ENCODE data around the gene CPLX4.

The CPLX4 gene, protein sequence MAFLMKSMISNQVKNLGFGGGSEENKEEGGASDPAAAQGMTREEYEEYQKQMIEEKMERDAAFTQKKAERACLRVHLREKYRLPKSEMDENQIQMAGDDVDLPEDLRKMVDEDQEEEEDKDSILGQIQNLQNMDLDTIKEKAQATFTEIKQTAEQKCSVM

DNA sequence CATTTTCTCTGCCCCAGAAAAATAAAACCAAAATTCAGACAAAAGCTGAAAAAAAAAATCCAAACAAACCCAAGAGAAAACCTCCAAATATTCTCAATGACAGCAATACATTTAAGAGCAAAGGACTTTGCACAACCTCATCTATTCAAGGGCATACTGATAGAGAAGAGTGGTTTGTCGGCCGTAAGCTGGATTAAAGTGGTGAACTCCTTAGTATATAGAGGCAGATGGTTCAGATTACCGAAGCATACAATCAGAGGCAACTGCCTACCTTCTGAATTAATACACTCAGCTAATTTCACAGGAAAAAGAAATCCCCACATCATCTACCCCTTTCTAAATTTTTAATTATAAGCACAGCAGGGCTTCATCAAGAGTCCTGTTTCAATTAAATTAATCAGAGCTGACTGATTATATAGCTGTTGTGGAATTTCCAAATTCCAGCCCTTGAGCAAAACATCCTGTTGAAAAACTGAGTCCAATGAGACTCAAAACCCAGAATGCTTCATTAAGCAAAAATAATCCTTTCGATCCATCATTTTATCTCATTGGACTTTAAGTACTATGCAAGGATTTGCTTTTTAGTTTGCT, at the start of gene CPLX4:
Gene CPLX4 (minus strand): TSS at position 190 of the 591 bp plus-strand sequence. CDS start 187 bp downstream, at position 3.
- TF ChIP-seq, protein P1, sequence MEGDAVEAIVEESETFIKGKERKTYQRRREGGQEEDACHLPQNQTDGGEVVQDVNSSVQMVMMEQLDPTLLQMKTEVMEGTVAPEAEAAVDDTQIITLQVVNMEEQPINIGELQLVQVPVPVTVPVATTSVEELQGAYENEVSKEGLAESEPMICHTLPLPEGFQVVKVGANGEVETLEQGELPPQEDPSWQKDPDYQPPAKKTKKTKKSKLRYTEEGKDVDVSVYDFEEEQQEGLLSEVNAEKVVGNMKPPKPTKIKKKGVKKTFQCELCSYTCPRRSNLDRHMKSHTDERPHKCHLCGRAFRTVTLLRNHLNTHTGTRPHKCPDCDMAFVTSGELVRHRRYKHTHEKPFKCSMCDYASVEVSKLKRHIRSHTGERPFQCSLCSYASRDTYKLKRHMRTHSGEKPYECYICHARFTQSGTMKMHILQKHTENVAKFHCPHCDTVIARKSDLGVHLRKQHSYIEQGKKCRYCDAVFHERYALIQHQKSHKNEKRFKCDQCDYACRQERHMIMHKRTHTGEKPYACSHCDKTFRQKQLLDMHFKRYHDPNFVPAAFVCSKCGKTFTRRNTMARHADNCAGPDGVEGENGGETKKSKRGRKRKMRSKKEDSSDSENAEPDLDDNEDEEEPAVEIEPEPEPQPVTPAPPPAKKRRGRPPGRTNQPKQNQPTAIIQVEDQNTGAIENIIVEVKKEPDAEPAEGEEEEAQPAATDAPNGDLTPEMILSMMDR (IDR thresholded peaks at IDR 0.05; ENCODE audit: low read depth, low read length, missing control alignments), result no peak
- DNase-seq (ENCODE audit: low read depth), result no peak
- no peak within 1 kb of the TSS for H3K4me3 ChIP-seq (ENCODE audit: low read depth, low read length)

DNA sequence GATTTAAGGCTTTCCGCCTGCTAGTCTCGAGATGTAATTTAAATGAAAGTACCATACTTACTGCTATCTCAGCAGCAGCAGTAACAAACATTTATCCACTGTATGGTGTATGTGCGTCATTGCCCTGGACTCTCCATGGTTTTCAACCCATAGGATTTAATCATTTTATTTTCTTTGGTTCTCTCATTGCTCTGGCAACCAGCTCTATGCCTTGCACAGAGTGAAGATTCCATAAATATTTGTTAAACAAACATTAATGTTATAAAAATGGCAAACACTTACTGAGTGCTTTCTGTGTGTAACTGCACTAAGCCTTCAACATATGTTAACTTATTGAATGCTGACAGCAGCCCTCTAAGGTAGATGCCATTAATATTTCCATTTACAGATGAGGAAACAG, 41.9 kb upstream of the CPLX4 start:
- TF ChIP-seq, protein P1 (IDR thresholded peaks at IDR 0.05; ENCODE audit: low read depth, low read length, missing control alignments), result no peak
- H3K4me3 ChIP-seq (ENCODE audit: low read depth, low read length), result no peak overlapping the region
- DNase-seq (ENCODE audit: low read depth), result no peak

DNA sequence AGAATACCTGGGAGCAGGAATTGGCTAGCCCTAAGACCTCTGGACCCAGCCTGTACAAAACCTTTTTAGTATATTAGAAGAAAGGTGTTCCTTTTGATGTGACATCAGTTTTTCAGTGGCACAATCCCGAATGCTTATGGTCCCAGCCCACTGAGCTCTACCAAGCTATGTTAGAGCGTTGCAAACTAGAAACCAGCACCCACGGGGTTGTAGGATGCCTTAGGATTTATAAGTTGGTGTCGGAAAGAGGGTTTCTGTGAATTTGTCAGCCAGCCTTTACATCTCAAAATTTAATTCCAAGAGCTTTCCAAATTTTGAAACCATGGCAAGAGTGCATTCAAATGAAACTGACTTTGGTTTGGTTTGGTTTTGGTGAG, 41.1 kb upstream of the CPLX4 start:
- TF ChIP-seq, protein P1 (IDR thresholded peaks at IDR 0.05; ENCODE audit: low read depth, low read length, missing control alignments), result no peak
- peak overlapping the region; percentile 99 for H3K4me3 ChIP-seq (ENCODE audit: low read depth, low read length)
- no peak for DNase-seq (ENCODE audit: low read depth)

DNA sequence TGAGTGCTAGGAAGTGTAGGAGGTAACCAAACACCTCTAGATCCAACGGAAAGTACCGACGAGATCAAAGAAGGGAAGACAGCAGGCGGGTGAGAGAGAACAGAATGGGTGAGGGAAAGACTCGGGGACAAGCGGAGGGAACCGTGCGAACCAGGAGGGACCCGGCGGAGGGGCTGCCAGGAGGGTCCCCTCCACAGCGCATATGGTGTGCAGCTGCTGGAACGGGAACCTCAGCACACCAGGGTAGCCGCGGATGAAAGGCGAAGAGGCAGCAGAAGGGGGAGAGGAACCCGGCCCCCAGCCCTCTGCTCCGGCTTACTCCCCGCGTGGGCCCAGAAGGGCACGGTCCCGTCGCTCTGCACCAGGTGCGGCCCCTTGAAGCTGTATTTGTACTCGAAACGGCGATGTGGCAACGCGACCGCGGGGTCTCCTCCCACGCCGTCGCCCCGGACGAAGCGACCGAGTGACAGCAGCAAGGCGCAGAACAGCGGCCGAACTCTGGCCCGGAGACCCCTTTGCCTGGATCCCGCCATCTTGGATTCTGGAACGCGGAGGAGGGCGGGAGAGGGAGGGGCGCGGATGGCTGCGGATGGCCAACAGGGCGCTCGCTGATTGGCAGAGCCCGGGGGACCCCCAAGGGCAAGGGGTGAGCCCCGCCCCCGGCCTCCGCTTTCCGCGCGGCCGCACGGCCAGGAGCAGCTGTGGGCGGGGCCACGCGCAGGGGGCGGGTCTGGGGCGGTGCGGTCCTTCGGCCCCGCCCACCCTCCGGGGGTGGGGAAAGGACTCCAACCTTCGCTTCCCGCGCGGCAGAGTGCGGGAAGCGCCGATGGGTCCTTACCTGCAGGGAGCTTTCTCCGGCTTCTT, 40.5 kb upstream of the CPLX4 start, which contains the start of gene LMAN1:
Gene LMAN1 (minus strand): TSS at position 554 of the 864 bp plus-strand sequence. CDS start 21 bp downstream, at position 533.
- TF ChIP-seq, protein P1 (IDR thresholded peaks at IDR 0.05; ENCODE audit: low read depth, low read length, missing control alignments), result no peak
- peak; percentile 74 for DNase-seq (ENCODE audit: low read depth)
- peak within 1 kb of the TSS; percentile 99 for H3K4me3 ChIP-seq (ENCODE audit: low read depth, low read length)

DNA sequence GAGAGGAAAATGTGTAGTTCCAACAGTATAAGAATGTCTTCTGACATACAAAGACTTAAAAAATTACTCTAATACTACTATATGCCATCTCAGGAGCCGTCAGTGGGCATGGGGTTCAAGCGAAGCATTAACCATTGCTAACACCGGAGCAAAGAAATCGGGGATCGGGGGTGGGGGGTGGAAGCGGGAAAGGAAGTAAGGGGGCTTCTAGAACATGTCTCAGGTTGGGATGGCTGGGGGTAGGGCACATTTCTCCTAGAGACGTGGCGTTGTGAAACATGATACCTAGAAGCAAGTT, 39.9 kb upstream of the CPLX4 start:
- TF ChIP-seq, protein P1 (IDR thresholded peaks at IDR 0.05; ENCODE audit: low read depth, low read length, missing control alignments), result no peak
- DNase-seq (ENCODE audit: low read depth), result no peak
- H3K4me3 ChIP-seq (ENCODE audit: low read depth, low read length), result peak overlapping the region; percentile 99

DNA sequence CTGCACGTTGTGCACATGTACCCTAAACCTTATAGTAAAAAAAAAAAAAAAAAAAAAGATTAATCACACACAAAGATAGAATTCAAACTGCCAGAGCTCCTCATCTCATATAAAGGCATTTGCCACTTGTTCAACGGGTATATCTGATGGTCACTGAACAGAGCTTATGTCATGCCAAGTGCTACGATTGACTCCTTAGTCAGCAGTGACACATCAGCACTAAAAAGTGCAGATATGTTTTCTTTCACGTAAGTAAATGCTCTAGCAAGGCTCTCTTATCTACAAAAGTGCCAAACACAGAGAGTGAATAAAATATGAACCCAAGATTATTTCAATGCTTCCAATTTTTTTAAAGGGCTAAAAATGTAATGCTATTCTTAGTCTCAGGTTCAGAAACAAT, 39.5 kb upstream of the CPLX4 start:
- TF ChIP-seq, protein P1 (IDR thresholded peaks at IDR 0.05; ENCODE audit: low read depth, low read length, missing control alignments), result no peak
- DNase-seq (ENCODE audit: low read depth), result no peak
- peak overlapping the region; percentile 99 for H3K4me3 ChIP-seq (ENCODE audit: low read depth, low read length)
